Testis (tissue), 2 donors: Measurements from ENCODE around the gene DNAI4.

Experiments
- POLR2A ChIP-seq: fragments of 450-650 bp; IDR thresholded peaks from one replicate; pipeline ENCODE4 v1.6.1; 2017; ENCODE audit warnings: antibody characterized with exemption, mild to moderate bottlenecking, moderate library complexity
- TF ChIP-seq, protein P1 (sequence below), 3 experiments: fragments of 450-650 bp in 2 of 3; fragments of 200-600 bp in 1 of 3; sonication (generic) in 1 of 3; IDR thresholded peaks; one replicate each; pipeline ENCODE4 v1.5.1; 2016 to 2019; ENCODE audit warnings: antibody characterized with exemption in 3 of 3, mild to moderate bottlenecking in 2 of 3, moderate library complexity in 1 of 3

DNA sequence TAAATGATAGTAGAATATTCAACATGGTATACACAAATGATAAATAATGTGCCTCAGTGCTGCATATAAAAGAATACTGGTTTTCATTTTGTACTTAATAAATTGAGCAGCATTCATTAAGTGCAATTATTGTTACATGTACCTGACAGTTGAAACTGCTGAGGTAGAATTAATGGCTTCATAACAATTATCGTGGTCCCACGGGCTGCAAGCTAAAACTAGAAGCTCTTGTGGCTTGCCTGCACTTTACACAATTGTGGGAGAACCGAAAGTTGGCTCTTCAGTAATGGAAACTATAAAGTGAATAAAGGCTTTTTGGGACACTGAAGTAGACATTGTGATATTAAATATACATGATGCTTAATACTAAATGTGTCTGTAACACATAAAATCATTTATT is 146.8 kb downstream of the DNAI4 start:
- TF ChIP-seq, protein P1, sequence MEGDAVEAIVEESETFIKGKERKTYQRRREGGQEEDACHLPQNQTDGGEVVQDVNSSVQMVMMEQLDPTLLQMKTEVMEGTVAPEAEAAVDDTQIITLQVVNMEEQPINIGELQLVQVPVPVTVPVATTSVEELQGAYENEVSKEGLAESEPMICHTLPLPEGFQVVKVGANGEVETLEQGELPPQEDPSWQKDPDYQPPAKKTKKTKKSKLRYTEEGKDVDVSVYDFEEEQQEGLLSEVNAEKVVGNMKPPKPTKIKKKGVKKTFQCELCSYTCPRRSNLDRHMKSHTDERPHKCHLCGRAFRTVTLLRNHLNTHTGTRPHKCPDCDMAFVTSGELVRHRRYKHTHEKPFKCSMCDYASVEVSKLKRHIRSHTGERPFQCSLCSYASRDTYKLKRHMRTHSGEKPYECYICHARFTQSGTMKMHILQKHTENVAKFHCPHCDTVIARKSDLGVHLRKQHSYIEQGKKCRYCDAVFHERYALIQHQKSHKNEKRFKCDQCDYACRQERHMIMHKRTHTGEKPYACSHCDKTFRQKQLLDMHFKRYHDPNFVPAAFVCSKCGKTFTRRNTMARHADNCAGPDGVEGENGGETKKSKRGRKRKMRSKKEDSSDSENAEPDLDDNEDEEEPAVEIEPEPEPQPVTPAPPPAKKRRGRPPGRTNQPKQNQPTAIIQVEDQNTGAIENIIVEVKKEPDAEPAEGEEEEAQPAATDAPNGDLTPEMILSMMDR (IDR thresholded peaks at IDR 0.05): no peak
- TF ChIP-seq POLR2A: no peak
